HG02763 (cell line): Measurements from ENCODE around the gene METTL4.

Experiments
- ATAC-seq: cut with Tn5 transposase; IDR thresholded peaks from one replicate; pipeline ENCODE4 v1.9.1; 2021; ENCODE audit warnings: mild to moderate bottlenecking, moderate library complexity; ENCODE audit not compliant: unreplicated experiment

Gene METTL4, protein sequence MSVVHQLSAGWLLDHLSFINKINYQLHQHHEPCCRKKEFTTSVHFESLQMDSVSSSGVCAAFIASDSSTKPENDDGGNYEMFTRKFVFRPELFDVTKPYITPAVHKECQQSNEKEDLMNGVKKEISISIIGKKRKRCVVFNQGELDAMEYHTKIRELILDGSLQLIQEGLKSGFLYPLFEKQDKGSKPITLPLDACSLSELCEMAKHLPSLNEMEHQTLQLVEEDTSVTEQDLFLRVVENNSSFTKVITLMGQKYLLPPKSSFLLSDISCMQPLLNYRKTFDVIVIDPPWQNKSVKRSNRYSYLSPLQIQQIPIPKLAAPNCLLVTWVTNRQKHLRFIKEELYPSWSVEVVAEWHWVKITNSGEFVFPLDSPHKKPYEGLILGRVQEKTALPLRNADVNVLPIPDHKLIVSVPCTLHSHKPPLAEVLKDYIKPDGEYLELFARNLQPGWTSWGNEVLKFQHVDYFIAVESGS

DNA sequence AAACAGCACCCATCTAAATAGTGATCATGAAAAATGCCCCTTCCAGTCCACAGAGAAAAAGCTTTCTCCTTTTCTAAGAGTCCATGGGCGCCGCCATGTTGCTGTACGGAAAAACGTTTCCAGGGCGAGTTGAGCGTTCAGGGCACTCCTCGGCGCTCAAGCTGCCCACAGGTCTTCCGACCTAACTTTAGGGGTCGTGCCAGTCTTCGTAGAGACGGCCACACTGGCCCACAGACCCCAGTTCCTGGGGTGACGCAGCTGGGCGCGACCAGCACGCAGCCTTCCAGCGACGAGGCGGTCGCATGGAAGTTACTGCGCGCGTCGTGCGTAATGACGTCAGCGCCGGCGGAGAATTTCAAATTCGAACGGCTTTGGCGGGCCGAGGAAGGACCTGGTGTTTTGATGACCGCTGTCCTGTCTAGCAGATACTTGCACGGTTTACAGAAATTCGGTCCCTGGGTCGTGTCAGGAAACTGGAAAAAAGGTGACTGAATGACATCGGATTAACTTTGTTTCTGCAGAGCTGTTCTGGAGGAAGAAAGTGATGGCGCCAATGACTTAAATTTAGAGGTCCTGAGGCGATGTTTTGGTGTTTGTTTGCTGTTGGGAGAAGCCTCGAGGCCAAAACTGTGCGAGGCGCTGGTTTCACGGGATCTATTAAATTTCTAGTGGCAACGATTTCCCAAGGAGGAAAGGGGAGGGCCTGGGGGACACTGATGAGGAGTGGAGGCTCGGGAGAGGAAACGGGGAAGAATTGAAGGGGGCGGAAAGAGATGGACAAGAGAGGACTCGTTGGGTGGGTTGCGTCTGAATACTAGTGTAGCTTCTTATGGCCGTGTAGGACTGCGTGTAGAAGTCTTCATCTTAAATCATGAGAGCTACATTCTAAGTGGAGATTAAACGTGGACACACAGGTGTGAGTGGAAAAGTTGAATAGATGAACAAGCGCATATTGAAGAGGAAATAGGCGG lies at the start of gene METTL4, which contains the start of gene NDC80:
Gene METTL4 (minus strand): TSS at position 306 of the 971 bp plus-strand sequence. CDS start 4,289 bp downstream, outside the sequence.
Gene NDC80 (plus strand): TSS at position 358 of the 971 bp plus-strand sequence. CDS start 1,429 bp downstream, outside the sequence.
- peak; percentile 74 for ATAC-seq

GRCh38 chr18:2618009-2618408 lies 46.7 kb upstream of the METTL4 start:
- ATAC-seq: no peak

GRCh38 chr18:2617401-2617998 lies 46.2 kb upstream of the METTL4 start:
- no peak for ATAC-seq

GRCh38 chr18:2612996-2613395 lies 41.7 kb upstream of the METTL4 start:
- ATAC-seq: no peak

DNA sequence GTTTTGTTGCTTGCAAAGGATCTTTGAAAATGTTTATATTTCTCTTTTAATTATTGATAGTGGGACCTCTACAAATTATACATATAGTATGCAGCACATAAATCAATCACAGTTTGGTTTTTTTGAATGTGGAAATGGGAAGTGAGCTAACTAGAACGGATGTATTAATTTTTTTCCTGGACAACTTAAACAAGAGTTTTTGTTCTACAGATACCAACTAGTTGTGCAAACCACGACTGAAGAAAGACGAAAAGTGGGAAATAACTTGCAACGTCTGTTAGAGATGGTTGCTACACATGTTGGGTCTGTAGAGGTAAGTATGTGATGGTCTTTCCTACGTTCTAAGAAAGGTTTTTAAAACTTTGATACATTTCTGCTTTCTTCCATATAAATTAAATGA lies 39.2 kb upstream of the METTL4 start:
- no peak for ATAC-seq

GRCh38 chr18:2609604-2610003 lies 38.3 kb upstream of the METTL4 start:
- no peak for ATAC-seq

GRCh38 chr18:2606335-2606734 lies 35.0 kb upstream of the METTL4 start:
- ATAC-seq: no peak

DNA sequence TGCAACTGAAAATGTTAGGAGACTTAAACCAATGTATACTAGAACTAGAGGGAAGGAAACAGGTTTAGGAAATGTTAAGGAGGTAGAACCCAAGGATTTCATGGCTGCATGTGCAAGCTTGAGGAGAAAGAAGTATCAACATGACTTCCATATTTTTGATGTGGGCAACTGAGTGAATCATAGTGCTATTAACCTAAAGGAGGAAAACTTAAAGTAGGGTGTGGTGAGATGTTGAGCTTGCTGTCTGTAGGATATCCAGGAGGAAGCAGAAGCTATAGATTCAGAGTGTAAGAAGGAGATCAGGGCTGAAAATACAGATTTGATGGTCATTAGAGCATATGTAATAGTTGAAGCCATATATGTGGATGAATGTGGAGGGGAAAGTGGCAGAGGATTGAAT lies 31.5 kb upstream of the METTL4 start:
- ATAC-seq: no peak

DNA sequence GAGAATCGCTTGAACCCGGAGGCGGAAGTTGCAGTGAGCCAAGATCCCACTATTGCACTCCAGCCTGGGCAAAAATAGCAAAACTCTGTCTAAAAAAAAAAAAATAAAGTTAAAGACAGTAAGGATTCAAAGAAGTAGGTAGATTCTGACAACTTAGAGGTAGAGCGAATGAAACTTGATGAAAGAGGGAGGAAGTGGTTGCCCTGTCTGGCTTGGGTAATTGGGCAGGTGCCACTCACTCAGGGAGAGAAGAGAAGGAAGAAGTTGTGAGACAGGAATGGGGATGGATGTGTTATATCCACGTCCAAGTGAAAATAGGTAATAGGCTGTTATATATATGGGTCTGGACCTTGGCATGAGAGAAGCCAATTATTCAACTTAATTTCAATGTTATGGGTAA lies 26.3 kb upstream of the METTL4 start:
- ATAC-seq: no peak

DNA sequence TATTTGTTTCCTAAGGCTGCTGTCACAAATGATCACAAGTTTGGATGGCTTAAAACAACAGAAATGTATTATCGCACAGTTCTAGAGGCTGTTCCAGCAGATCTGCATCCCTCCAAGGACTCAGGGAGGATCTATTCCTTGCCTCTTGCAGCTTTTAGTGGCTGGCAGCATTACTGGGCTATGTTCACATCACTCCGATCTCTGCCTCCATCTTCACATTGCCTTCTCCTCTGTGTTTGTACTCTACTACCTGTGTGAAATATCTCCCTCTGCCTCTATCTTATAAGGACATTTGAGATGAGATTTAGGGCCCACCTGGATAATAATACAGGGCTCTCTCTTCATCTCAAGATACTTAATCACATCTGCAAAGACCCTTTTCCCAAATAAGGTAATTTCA lies 19.0 kb upstream of the METTL4 start:
- ATAC-seq: no peak

DNA sequence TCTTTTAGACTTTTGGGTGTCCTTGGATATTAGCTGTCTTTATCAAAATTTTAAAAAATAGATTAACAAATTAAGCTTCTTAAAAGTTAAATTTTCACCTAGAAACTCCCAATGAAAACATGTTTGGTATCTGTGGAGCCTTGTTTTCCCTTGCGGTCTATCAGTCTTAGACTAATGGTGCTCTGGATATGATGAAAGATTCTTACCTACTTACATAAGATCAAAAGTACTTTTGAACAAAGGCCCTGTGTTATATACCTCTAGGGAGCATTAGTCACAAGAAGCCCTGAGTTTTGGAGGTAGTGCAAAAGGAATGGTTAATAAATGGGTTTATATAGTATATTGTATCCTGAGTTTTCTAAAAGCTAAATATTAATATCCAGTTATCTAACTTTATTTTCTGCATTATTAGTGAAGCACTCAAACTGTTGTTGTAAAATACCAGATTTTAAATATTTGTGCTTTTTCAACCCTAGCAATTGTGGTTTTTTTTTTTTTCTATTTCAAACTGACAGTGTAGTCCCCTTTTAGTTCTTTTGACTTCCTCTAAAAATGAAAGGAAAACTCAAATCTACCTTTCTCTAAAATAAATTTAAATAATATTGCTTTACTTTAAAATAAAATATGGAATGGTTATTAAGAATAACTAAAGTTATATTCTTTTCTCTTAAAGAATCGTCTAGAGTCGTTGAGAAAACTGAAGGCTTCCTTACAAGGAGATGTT lies 18.2 kb upstream of the METTL4 start:
- ATAC-seq: no peak

GRCh38 chr18:2588666-2589344 lies 17.5 kb upstream of the METTL4 start:
- no peak for ATAC-seq

GRCh38 chr18:2587788-2588187 lies 16.5 kb upstream of the METTL4 start:
- ATAC-seq: no peak

DNA sequence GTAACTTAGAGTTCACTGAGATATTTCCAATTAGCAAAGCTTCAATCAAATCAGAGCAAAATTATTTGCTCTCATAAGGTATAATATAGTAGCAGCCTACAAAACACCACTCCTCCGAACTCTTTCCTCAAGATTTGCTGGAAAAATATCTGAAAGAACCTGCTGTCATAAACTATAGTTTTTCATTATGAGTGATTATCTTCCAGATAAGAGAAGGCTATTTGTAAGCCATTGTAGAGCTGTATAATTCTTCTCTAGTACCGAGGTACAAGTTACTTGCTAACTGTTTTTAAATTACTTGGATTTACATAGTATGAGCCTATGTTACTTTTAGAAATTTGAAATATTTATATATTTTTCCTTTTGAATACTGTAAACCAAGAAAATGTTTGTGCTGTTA lies 2.1 kb upstream of the METTL4 start:
- no peak for ATAC-seq

DNA sequence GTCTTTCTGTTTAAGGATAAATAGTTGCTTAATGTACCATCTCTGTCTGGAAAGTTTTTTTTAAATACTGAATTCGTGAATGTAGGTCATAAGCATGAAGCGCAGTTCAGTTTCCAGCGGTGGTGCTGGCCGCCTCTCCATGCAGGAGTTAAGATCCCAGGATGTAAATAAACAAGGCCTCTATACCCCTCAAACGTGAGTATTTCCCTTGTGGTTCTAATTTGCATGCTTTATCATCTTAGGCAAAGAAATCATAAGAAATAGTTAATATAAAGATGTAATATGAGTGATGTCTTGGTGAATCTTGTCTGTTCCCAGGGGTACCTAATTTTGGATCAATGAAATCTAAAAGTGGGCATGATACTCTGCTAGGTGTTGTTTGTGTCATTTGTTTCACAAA lies 1.6 kb upstream of the METTL4 start:
- no peak for ATAC-seq

DNA sequence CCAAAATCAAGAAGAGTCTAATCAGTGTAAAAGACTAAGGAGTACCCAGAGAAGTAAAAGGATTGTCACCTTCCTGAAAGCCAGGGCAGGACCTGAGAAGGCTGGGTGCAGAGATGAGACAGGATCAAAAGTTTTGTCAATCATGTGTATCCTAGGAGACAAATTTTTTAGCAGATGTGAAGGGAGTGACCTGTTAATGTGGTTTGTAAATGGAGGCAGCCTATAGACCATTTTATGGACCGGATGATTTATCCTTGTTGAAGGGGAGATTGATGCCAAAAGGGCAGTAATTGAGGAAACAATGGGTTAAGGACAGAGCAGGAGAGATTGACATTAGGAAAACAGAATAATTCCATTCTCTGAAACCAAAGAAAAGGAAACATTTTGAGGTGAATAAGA lies 865 bp upstream of the METTL4 start:
- ATAC-seq: peak; percentile 6

- ATAC-seq: peak; percentile 42
Measured at GRCh38 chr18:2570772-2571199, 519 bp downstream of the METTL4 start.

- no peak for ATAC-seq
Measured at GRCh38 chr18:2569338-2570207, 1.7 kb downstream of the METTL4 start.

DNA sequence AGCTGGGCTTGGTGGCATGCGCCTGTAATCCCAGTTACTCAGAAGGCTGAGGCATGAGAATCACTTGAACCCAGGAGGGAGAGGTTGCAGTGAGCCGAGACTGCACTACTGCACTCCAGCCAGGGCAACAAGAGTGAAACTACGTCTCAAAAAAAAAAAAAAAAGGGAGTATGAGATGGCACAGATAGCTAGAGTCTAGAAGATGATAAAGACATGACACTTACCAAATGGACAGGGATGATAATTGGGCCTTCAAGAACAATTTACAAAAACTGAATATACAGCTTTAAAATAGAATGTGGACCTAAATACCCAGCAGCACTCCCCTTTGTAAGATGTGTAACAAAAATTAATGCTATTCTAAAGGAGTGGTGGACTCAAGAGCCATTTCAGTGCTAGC lies 2.7 kb downstream of the METTL4 start:
- no peak for ATAC-seq
